Right lobe of liver (tissue), 6 donors: ENCODE measurements around the gene ETFA. TPM values are rescaled to one million over a fixed set of nuclear protein-coding genes. Genes with fewer than 3 reads are reported as not detected.

Experiments used
- ATAC-seq, 4 donors: fragments of 200-7000 bp; cut with Tn5 transposase; one replicate each; pipeline ENCODE4 v1.9.1; 2020; ENCODE audit warnings: mild to moderate bottlenecking in 4 of 4, moderate library complexity in 4 of 4
- DNase-seq, 3 donors: peaks; one replicate each; pipeline ENCODE4 v3.0.0-alpha.2; 2020
- H3K27ac ChIP-seq, 3 donors: fragments of 200-600 bp; one replicate each; pipeline ENCODE4 v1.8.0; 2022
- H3K27me3 ChIP-seq, 2 donors: fragments of 200-600 bp; one replicate each; pipeline ENCODE4 v1.8.0; 2022
- H3K36me3 ChIP-seq, 4 donors: fragments of 200-600 bp; sonication (generic) in 1 of 4; one replicate each; pipeline versions ENCODE4 v1.5.1 to v1.8.0; 2017 to 2022; ENCODE audit warnings: control low read depth in 1 of 4
- H3K4me1 ChIP-seq, 4 donors: fragments of 200-600 bp; sonication (generic) in 1 of 4; one replicate each; pipeline versions ENCODE4 v1.5.1 to v1.8.0; 2017 to 2022; ENCODE audit warnings: control low read depth in 1 of 4
- H3K4me3 ChIP-seq, 3 donors: fragments of 200-600 bp; one replicate each; pipeline ENCODE4 v1.8.0; 2022
- H3K9me3 ChIP-seq, 4 donors: fragments of 200-600 bp; sonication (generic) in 1 of 4; one replicate each; pipeline versions ENCODE4 v1.5.1 to v1.8.0; 2017 to 2022; ENCODE audit warnings: control low read depth in 1 of 4
- POLR2A ChIP-seq: fragments of 450-650 bp; IDR thresholded peaks from one replicate; pipeline ENCODE4 v1.6.1; 2017; ENCODE audit warnings: antibody characterized with exemption, mild to moderate bottlenecking
- WGBS: methylation state at CpG from one replicate; pipeline ENCODE4 v1.1.6; 2018; ENCODE audit warnings: low coverage, low lambda C conversion rate; ENCODE audit not compliant: insufficient coverage; ENCODE audit errors: missing lambda C conversion rate; 5-methylcytosine and 5-hydroxymethylcytosine counted together
- intact Hi-C, 2 donors: fragments of 100-400 bp; cut with DNase I; formaldehyde crosslinking; loops; one replicate each; pipeline versions ENCODE4 v1.11.2 to v1.14.1; 2022
- total RNA-seq, 6 experiments: library from RNA; depleted of rRNA in 2 of 6; stranded (reverse); fragments of >200 nt in 2 of 6; fragmentation: NEBNext Ultra II Directional in 3 of 6; extraction: Animal tissue kit (Norgen Biotek cat#: 25700) in 3 of 6; gene quantifications; one replicate each; pipeline versions ENCODE4 v1.1.0 to v1.2.4, GENCODE V29; 2016 to 2023
- TF ChIP-seq, protein P1 (sequence below), 4 donors: fragments of 200-600 bp in 3 of 4; fragments of 450-650 bp in 1 of 4; IDR thresholded peaks; one replicate each; pipeline versions ENCODE4 v1.5.1 to v1.8.0; 2016 to 2022; ENCODE audit warnings: antibody characterized with exemption in 4 of 4, mild to moderate bottlenecking in 2 of 4
- donor health status: DM: no; HTN: yes; CAD: no.
- donor health status: DM: no; HTN: no; CAD: no.
- donor health status: DM: no; HTN: no; CAD: no.
- donor health status: DM: no; HTN: yes; CAD: no.
- donor health status: DM: no; HTN: yes; CAD: no.

The ETFA gene
- total RNA-seq, 6 experiments from 2014 or later = 208 to 302 (median 274) TPM

DNA sequence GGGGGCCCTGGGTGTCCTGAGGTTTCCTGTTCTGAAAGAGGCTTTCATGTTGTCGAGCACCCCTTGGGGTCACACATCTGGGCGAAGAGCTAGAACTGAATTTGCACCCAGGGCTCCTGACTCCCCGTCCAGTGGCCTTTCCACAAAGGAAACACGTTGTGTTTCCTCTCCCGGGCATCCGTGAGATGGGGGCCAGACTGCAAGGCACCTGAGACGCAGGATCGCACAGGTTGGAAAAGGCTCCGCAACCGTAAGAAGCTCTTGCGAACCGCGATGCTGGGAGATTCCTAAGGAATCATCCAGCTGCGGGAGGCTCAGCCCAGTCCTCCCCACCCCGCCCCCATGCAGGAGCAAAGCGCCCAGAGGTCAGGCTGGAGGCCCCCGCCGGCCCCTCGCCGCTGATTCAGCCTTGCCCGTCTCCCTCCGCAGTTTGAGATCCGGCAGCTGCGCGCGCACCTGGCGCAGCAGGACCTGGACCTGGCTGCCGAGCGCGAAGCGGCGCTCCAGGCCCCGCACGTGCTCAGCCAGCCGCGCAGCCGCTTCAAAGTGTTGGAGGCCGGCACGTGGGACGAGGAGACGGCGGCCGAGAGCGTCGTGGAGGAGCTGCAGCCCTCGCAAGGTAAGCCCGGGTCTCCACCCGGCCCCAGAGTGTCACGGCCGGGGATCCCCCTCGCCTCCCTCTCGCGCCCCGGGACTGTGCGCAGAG lies 119.6 kb downstream of the ETFA start:
- H3K36me3 ChIP-seq = no peaks in the 10 kb centered on the region
- intact Hi-C loops = loop anchor here in 1 of 2 donors (5.0 kb wide), 1 partner anchor 136 kb away; no protein-coding TSS in a partner anchor
- H3K4me3 ChIP-seq = no peak overlapping the region
- H3K27me3 ChIP-seq = no peaks in the 10 kb centered on the region
- no peak for TF ChIP-seq POLR2A
- TF ChIP-seq, protein P1, sequence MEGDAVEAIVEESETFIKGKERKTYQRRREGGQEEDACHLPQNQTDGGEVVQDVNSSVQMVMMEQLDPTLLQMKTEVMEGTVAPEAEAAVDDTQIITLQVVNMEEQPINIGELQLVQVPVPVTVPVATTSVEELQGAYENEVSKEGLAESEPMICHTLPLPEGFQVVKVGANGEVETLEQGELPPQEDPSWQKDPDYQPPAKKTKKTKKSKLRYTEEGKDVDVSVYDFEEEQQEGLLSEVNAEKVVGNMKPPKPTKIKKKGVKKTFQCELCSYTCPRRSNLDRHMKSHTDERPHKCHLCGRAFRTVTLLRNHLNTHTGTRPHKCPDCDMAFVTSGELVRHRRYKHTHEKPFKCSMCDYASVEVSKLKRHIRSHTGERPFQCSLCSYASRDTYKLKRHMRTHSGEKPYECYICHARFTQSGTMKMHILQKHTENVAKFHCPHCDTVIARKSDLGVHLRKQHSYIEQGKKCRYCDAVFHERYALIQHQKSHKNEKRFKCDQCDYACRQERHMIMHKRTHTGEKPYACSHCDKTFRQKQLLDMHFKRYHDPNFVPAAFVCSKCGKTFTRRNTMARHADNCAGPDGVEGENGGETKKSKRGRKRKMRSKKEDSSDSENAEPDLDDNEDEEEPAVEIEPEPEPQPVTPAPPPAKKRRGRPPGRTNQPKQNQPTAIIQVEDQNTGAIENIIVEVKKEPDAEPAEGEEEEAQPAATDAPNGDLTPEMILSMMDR (IDR thresholded peaks at IDR 0.05) = no peak
- ATAC-seq (no peak), DNase-seq (no peak)
- peaks cover 0 to 8% (median 2%) of the 10 kb centered on the region in 4 donors for H3K4me1 ChIP-seq
- no peak overlapping the region for H3K27ac ChIP-seq
- 37% methylated on average over 7 of the region's 55 CpGs for WGBS
- no peaks in the 10 kb centered on the region for H3K9me3 ChIP-seq

DNA sequence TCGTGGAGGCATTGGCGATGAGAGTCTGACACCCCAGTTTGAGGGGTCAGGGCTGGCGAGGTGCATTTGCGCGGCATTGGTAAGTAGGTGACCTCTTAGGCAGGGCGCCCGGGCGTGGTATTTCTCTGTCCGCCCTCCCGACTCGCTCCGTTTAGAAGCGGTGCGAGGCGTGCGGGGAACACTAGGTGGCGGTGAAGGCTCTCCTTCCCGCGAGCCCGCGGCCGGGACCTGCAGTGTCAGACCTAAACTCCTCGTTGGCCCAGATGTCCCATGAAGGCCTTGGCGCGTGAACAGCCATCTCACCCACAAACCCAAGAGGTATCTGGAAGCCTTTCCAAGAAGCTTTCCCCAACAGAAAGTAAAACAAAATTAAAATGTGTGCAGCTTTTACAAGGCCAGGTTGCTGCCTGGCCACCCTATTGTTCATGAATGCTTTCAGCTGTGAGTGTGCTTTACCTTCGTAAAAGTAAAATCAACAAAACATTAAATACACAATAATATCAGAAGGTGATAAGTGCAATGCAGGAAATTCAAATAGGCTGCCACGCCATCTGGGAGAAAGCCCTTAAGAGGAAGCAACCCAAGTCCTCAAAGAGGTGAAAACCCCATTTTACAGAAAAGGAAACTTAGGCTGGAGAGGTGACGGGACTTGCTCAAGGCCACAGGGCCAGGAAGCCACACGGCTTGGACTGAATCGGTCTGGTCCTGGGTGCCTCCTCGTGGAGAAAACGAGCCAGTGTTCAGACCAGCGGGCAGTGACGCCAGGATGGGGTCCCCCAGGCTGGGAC lies 120.3 kb downstream of the ETFA start:
- no peaks in the 10 kb centered on the region for H3K36me3 ChIP-seq
- intact Hi-C loops = loop anchor here in 1 of 2 donors (5.0 kb wide), 1 partner anchor 136 kb away; no protein-coding TSS in a partner anchor
- no peak overlapping the region for H3K27ac ChIP-seq
- no peaks in the 10 kb centered on the region for H3K9me3 ChIP-seq
- no peak overlapping the region for H3K4me3 ChIP-seq
- 36% methylated on average over 11 of the region's 34 CpGs for WGBS
- TF ChIP-seq, protein P1 (IDR thresholded peaks at IDR 0.05) = peak; percentile 76 to 87 (median 84)
- no peak for TF ChIP-seq POLR2A
- no peaks in the 10 kb centered on the region for H3K27me3 ChIP-seq
- DNase-seq = peak; percentile 82
- peaks cover 0 to 7% (median 2%) of the 10 kb centered on the region in 4 donors for H3K4me1 ChIP-seq
- ATAC-seq = peak; percentile 92 to 98 (median 94)

DNA sequence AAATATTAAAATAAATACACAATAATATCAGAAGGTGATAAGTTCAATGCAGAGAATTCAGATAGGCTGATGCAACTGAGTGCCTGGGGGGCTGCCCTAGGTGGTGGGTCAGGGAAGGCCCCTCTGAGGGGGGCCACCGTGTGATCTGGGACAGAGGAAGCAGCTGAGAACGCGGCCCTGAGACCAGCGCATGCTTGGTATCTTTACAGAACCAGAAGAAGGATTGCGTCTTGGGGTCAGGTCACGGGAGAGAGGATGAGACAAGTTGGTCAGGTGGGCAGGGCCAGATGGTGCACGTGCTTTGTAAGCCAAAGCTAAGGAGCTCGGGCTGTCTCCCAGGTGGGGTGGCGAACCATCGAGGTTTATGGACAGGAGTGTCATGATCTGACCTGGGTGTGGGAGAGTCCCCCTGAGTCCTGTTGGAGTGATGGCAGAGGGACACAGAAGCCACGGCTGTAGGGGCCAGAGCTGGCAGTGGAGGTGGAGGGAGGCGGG lies 121.2 kb downstream of the ETFA start:
- Histone ChIP-seq H3K27ac (no peak overlapping the region), H3K36me3 (no peaks in the 10 kb centered on the region), H3K4me3 (no peak overlapping the region), H3K27me3 (no peaks in the 10 kb centered on the region), H3K9me3 (no peaks in the 10 kb centered on the region), H3K4me1 (peaks cover 0 to 7% (median 2%) of the 10 kb centered on the region in 4 donors)
- intact Hi-C loops = loop anchor here in 1 of 2 donors (5.0 kb wide), 1 partner anchor 137 kb away; no protein-coding TSS in a partner anchor
- ATAC-seq (no peak), DNase-seq (no peak)
- TF ChIP-seq POLR2A = no peak
- TF ChIP-seq, protein P1 (IDR thresholded peaks at IDR 0.05) = no peak
- WGBS = 36% methylated on average over 7 of the region's 12 CpGs

DNA sequence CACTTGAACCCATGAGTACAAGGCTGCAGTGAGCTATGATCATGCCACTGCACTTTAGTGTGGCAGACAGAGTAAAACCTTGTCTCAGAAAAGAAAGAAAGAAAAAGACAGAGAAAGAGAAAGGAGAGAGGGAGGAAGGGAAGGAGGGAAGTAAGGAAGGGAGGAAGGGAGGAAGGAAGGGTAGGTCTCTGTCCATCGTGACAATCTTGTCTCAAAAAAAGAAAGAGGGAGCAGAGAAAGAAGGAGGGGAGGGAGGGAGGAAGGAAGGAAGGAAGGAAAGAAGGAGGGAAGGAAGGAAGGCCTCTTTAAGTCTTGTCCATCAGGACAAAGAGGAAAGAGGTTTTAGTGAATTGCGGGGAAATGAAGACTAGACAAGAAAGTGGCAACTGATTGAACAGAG lies 122.2 kb downstream of the ETFA start:
- no peaks in the 10 kb centered on the region for H3K27me3 ChIP-seq
- no peak for DNase-seq
- no peaks in the 10 kb centered on the region for H3K36me3 ChIP-seq
- 56% methylated on average over 2 of the region's 2 CpGs for WGBS
- intact Hi-C loops = no loop called here
- H3K4me3 ChIP-seq = no peak overlapping the region
- H3K4me1 ChIP-seq = peaks cover 0 to 7% (median 2%) of the 10 kb centered on the region in 4 donors
- ATAC-seq = no peak
- H3K9me3 ChIP-seq = no peaks in the 10 kb centered on the region
- no peak for TF ChIP-seq POLR2A
- TF ChIP-seq, protein P1 (IDR thresholded peaks at IDR 0.05) = no peak
- no peak overlapping the region for H3K27ac ChIP-seq
